Occipital lobe (tissue), 2 donors: ENCODE measurements around the gene VGLL4. TPM values are rescaled to one million over a fixed set of nuclear protein-coding genes. Genes with fewer than 3 reads are reported as not detected.

Source experiments
- DNase-seq: peaks from one replicate; lab custom pipeline; 2025; lab: John Stamatoyannopoulos, UW
- total RNA-seq: library from RNA; depleted of rRNA; stranded (reverse); fragments of >200 nt; gene quantifications from one replicate; pipeline ENCODE4 v1.2.3, GENCODE V29; 2014

VGLL4 gene
- total RNA-seq, 1 donor from 2014 or later = 86.1 TPM

GRCh38 chr3:11653298-11654055, 9.8 kb upstream of the VGLL4 start:
- DNase-seq = no peak

GRCh38 chr3:11651900-11652299, 8.2 kb upstream of the VGLL4 start:
- no peak for DNase-seq

GRCh38 chr3:11651477-11651876, 7.8 kb upstream of the VGLL4 start:
- DNase-seq = no peak

GRCh38 chr3:11650391-11650790, 6.7 kb upstream of the VGLL4 start:
- no peak for DNase-seq

- no peak for DNase-seq
Measured at GRCh38 chr3:11648735-11649134, 5.0 kb upstream of the VGLL4 start.

GRCh38 chr3:11643201-11643603, 513 bp downstream of the VGLL4 start:
- no peak for DNase-seq

GRCh38 chr3:11642431-11643191, 1.1 kb downstream of the VGLL4 start:
- DNase-seq = peak; percentile 45

GRCh38 chr3:11641683-11642430, 1.9 kb downstream of the VGLL4 start:
- no peak for DNase-seq

GRCh38 chr3:11641316-11641682, 2.4 kb downstream of the VGLL4 start:
- no peak for DNase-seq

GRCh38 chr3:11640009-11640673, 3.6 kb downstream of the VGLL4 start:
- DNase-seq = no peak

- no peak for DNase-seq
Measured at GRCh38 chr3:11638495-11639358, 5.0 kb downstream of the VGLL4 start.

- DNase-seq = no peak
Measured at GRCh38 chr3:11637901-11638458, 5.7 kb downstream of the VGLL4 start.

- no peak for DNase-seq
Measured at GRCh38 chr3:11636394-11636770, 7.3 kb downstream of the VGLL4 start.

GRCh38 chr3:11635680-11636393, 7.9 kb downstream of the VGLL4 start:
- DNase-seq = no peak

- no peak for DNase-seq
Measured at GRCh38 chr3:11634974-11635612, 8.6 kb downstream of the VGLL4 start.

- no peak for DNase-seq
Measured at GRCh38 chr3:11634081-11634635, 9.6 kb downstream of the VGLL4 start.

GRCh38 chr3:11632966-11633365, 10.7 kb downstream of the VGLL4 start:
- no peak for DNase-seq

- DNase-seq = no peak
Measured at GRCh38 chr3:11632564-11632963, 11.2 kb downstream of the VGLL4 start.

GRCh38 chr3:11631820-11632219, 11.9 kb downstream of the VGLL4 start:
- no peak for DNase-seq
